ENCODE measurements around the gene ZNF593.

The ZNF593 gene

GRCh38 chr1:26169198-26169554, 532 bp upstream of the ZNF593 start:
- DNase-seq (ENCODE audit: low read depth in 2 of 2) = no peak

DNA sequence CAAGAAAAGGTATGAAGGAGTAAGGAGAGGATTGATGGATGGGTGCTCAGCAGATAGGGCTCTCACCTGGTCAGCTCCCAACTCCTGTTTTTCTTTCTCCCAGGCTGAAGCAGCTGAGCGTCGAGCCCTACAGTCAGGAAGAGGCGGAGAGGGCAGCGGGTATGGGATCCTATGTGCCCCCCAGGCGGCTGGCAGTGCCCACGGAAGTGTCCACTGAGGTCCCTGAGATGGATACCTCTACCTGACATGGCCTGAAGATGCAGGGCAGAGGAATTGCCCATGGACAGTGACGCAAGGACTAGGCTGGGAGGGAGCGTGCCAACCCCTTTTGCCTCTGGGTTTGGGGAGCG, 739 bp downstream of the ZNF593 start:
- no peak for DNase-seq (ENCODE audit: low read depth in 2 of 2)

DNA sequence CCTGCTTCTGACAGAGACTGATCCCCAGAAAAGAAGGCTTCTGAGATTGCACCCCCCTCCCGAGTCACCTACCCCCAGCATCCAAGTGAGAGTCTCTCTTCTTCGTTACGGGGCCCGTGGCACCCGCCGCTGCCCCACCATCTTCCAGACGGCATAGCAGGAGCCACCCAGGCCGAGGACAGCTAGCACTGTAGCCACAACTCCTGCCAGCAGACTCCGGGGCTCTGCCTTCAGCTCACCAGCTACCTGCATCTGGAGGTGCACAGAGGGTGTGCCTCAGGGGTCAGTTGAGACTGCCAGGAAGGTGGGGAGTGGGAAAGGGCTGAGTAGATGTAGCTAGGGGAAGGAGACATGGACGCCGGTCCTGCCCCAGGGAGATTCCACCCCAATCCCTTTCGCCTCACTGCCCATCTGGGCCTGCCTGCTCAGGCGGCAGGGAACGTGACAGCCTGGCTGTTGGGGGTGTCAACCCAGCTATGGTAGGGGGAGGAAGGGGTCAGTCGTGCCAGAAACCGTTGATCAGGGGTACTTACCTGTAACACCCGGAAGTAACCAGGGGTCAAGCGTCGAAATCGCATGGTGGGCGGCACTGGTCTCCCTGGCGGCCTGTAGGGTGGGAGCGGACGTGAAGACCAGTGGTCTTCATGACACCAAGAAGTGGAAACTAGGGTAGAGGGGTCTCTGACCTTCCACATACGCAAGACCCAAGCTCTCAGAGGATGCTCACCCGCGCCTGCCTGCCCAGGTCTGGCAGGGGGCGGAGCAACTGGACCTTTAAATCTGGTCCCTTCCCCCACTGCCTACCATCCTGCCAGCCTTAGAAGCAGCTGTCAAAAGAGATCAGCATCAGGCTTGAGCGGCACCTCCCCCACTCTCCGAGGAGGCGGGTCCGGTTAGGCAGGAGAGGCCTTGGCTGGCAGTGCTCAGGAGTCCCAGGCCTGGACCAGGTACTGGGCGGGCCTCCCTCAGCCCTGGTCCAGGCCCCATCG, 1.7 kb downstream of the ZNF593 start, which contains the start of gene ZNF593OS:
Gene ZNF593OS (minus strand): TSS at position 749 of the 989 bp plus-strand sequence. CDS start 171 bp downstream, at position 578.
- DNase-seq (ENCODE audit: low read depth in 2 of 2) = no peak

- DNase-seq (ENCODE audit: low read depth in 2 of 2) = no peak
These were observed 5.6 kb downstream of the ZNF593 start for GRCh38 chr1:26175346-26175745.

DNA sequence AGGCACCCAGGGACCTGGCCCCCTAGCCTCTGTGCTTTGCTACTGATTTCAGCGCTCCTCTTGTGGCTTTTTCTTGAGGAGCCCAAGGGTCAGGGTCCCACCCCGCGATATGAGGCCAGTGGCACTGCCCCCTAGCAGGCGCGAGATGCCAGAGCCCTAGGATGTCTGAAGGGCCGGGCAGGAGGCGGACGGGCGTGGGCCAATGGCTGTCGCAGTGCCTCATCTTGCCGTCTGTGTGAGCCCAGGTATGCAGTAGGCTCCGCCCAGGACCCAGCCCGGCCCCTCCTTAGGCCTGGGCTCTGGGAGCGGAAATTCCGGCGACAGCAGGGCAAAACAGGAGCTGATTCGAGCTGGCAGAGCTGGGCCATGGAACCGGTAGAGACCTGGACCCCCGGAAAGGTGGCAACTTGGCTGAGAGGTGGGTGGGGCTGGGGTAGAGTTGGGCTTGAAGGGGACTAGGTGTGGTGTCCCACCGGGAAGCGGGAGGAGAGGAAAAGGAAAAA, 7.5 kb downstream of the ZNF593 start, which contains the start of gene CNKSR1:
Gene CNKSR1 (plus strand): TSS at position 310 of the 503 bp plus-strand sequence. CDS start 57 bp downstream, at position 367.
- DNase-seq (ENCODE audit: low read depth in 2 of 2) = no peak

DNA sequence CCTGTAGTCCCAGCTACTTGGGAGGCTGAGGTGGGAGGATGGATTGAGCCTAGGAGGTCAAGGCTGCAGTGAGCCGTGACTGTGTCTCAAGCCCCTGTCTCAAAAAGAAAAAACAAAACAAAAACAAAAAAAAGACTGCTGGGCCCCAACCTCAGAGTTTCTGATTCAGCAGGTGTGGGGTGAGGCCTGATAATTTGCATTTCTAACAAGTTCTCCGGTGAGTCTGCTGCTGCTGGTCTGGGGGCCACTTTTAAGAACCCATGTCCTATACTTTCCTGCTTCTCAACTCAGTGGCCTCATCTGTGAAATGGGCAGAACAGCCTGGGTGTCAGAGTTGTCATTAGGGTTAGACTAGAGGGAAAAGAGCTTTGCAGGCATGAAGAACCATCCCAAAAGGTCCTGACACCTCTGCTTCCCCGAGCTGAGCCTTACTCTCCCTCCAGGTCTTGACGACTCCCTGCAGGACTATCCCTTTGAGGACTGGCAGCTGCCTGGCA, 10.3 kb downstream of the ZNF593 start:
- DNase-seq (ENCODE audit: low read depth in 2 of 2) = no peak

- DNase-seq (ENCODE audit: low read depth in 2 of 2) = no peak
These were observed 12.1 kb downstream of the ZNF593 start for GRCh38 chr1:26181586-26182382.

- no peak for DNase-seq (ENCODE audit: low read depth in 2 of 2)
These were observed 12.6 kb downstream of the ZNF593 start for GRCh38 chr1:26182383-26182696.

- DNase-seq (ENCODE audit: low read depth in 2 of 2) = no peak
These were observed 14.4 kb downstream of the ZNF593 start for GRCh38 chr1:26184086-26184485.

GRCh38 chr1:26184883-26185282, 15.2 kb downstream of the ZNF593 start:
- no peak for DNase-seq (ENCODE audit: low read depth in 2 of 2)

DNA sequence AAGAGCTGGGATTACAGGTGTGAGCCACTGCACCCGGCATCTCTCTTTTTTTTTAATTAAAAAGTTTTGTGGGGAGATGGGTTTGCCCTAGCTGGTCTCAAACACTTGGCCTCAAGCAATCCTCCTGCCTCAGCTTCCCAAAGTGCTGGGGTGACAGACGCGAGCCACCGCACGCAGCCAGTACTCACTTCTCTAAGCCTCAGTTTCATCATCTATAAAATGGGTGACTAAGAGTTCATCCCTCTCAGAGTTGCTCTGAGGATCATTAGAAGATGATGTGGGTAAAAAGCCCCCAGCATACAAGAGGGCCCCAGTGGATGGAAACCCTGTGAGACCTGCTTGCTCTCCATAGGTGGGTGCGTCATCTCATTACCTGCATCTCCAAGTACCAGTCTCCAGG, 18.2 kb downstream of the ZNF593 start:
- no peak for DNase-seq (ENCODE audit: low read depth in 2 of 2)

DNA sequence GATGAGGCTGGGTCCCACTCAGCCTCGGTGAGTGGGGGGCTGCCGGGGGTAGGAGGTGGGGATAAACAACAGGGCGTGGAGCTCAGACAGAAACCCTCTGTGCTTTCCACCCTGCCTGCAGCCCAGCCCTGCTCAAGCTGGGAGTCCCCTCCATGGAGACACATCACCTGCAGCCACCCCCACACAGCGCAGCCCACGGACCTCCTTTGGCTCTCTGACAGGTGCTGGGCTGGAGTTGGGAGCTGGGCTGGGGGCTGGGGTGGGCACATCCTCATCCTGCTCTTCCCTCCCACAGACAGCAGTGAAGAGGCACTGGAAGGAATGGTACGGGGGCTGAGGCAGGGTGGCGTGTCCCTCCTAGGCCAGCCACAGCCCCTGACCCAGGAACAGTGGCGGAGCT, 18.8 kb downstream of the ZNF593 start:
- DNase-seq (ENCODE audit: low read depth in 2 of 2) = no peak

- DNase-seq (ENCODE audit: low read depth in 2 of 2) = no peak
These were observed 19.6 kb downstream of the ZNF593 start for GRCh38 chr1:26189331-26189730.

GRCh38 chr1:26189751-26190275, 20.1 kb downstream of the ZNF593 start:
- DNase-seq (ENCODE audit: low read depth in 2 of 2) = no peak

- DNase-seq (ENCODE audit: low read depth in 2 of 2) = no peak
These were observed 20.8 kb downstream of the ZNF593 start, which contains the start of gene CATSPER4 for GRCh38 chr1:26190373-26190987. Gene CATSPER4 (plus strand): TSS chr1:26190602. CDS start chr1:26190628, 26 bp downstream.

DNA sequence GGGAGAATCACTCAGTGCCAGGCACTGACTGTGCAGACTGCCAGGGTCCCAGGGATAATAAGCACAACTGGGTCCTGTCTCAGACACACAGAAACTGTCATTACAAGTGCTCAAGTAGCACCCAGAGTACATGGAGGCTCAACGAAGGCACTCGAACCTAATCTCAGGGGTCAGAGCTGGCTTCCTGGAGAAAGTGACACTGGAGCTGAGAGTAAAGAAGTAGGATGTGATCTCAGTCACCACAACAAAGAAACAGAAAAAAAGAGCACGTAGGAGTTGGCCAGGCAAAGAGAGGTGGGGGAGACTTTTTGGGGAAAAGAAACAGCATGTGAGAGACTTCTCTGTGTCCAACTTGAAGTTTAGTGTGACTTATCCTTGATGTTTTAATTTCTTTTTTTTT, 22.0 kb downstream of the ZNF593 start:
- DNase-seq (ENCODE audit: low read depth in 2 of 2) = no peak

DNA sequence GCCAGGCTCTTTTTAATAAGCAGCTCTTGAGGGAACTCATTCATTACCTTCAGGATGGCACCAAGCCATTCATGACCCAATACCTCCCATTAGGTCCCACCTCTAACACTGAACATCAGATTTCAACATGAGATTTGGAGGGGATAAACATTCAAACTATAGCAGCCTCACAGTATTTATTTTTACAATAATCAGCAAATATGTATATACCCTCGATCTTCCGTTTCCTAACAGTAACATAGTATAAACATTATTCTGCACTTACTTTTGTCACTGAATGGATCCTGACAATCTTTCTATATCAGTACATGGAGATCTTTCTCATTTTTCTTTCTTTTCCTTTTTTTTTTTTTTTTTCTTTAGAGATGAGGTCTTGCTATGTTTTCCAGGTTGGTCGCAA, 26.1 kb downstream of the ZNF593 start:
- no peak for DNase-seq (ENCODE audit: low read depth in 2 of 2)

- DNase-seq (ENCODE audit: low read depth in 2 of 2) = no peak
These were observed 27.6 kb downstream of the ZNF593 start for GRCh38 chr1:26197301-26197700.

DNA sequence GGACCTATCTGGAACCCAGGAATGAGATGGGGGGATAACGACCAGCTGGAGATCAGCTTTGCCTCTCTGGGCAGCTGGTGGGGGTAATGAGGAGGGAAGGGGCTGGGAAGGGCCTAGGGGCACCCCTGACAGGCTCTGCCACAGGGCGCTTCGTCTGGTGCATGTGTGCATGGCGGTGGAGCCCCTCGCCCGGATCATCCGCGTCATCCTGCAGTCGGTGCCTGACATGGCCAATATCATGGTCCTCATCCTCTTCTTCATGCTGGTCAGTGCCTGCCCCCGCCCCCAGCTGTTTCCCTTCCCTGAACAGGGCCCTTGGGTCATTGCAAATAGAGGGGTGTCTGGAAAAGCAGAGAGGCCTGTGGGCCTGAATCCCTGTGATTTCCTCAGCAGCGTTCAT, 28.1 kb downstream of the ZNF593 start:
- DNase-seq (ENCODE audit: low read depth in 2 of 2) = no peak

DNA sequence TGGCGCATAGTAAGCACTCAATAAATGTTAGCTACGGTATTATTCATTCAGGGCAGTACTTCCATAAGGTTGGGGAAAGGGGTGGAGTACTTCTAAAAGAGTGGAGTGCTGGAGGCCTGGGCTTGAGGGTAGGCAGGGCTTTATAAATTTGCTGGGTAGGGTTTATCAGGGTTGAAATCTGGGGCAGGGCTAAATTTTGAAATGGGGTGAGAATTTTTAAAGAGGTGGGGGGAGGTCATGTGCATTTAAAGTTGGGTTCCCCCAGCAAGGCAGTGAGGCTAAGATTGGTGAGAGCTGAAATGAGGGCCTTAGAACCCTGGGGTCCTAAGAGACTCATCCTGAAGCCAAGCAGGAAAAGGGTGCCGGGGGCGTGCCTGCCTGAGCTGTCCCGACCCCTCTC, 30.7 kb downstream of the ZNF593 start:
- DNase-seq (ENCODE audit: low read depth in 2 of 2) = no peak

GRCh38 chr1:26203642-26204318, 34.1 kb downstream of the ZNF593 start:
- DNase-seq (ENCODE audit: low read depth in 2 of 2) = no peak
